ENCODE measurements around the gene ALDOA. TPM values are rescaled to one million over a fixed set of nuclear protein-coding genes. Genes with fewer than 3 reads are reported as not detected.
"Not testable (repeated sequence)": the region's sequence is repeated elsewhere in the genome, so short reads cannot be mapped to it uniquely, and the experiment has no call there.

The ALDOA gene
- total RNA-seq, 2 donors from 2014 or later = 1,789 to 1,983 TPM

GRCh38 chr16:30114833-30115232 is 49.3 kb downstream of the ALDOA start:
- not testable (repeated sequence) for H3K4me3 Mint-ChIP-seq, H3K36me3 Mint-ChIP-seq

DNA sequence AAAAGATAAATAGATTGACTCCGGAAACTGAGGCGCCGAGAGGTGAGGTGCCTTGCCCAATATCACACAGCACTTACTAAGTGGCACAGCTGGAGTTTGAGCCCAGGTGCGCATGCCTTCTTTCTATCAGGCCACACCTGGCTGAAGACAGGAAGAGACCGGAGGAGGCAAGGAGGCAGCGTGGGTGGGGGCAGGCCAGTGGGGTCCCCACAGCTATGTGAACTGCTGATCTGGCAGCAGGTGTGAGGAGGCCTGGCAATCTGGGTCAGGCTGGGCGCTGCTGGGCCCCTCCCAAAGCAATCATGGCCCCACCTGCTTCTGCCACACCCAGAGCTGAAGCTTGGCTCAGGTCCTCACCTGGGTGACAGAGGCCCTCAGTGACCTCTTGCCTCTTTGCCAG is 49.7 kb downstream of the ALDOA start:
- Mint-ChIP-seq H3K4me3 (no peak overlapping the region), H3K36me3 (no peaks in the 10 kb centered on the region), H3K27me3 (no peaks in the 10 kb centered on the region), H3K9me3 (no peaks in the 10 kb centered on the region), H3K4me1 (ENCODE audit: low read depth in 2 of 2) (peaks cover 8 to 11% of the 10 kb centered on the region in 2 donors), H3K27ac (no peak overlapping the region)
- no peak for ATAC-seq
- DNase-seq (ENCODE audit: low spot score) = no peak

More at GRCh38 chr16:30114833-30115232, 49.3 kb downstream of the ALDOA start:
- H3K4me1 Mint-ChIP-seq (ENCODE audit: low read depth in 2 of 2); H3K9me3 Mint-ChIP-seq; H3K27me3 Mint-ChIP-seq; ATAC-seq; H3K27ac Mint-ChIP-seq; DNase-seq (ENCODE audit: low spot score): not testable (repeated sequence)

GRCh38 chr16:30116291-30117207 is 51.0 kb downstream of the ALDOA start:
- H3K4me1 Mint-ChIP-seq (ENCODE audit: low read depth in 2 of 2) = peaks cover 13% of the 10 kb centered on the region in 2 donors
- H3K36me3 Mint-ChIP-seq = no peaks in the 10 kb centered on the region
- ATAC-seq = no peak
- H3K27ac Mint-ChIP-seq = no peak overlapping the region
- no peak overlapping the region for H3K4me3 Mint-ChIP-seq
- H3K9me3 Mint-ChIP-seq = no peaks in the 10 kb centered on the region
- H3K27me3 Mint-ChIP-seq = no peaks in the 10 kb centered on the region
- DNase-seq (ENCODE audit: low spot score) = no peak

GRCh38 chr16:30117768-30118167 is 52.2 kb downstream of the ALDOA start:
- Mint-ChIP-seq H3K9me3 (no peaks in the 10 kb centered on the region), H3K4me1 (ENCODE audit: low read depth in 2 of 2) (peaks cover 17 to 22% of the 10 kb centered on the region in 2 donors), H3K36me3 (no peaks in the 10 kb centered on the region), H3K4me3 (no peak overlapping the region), H3K27ac (no peak overlapping the region), H3K27me3 (no peaks in the 10 kb centered on the region)
- ATAC-seq (no peak), DNase-seq (ENCODE audit: low spot score) (no peak)

DNA sequence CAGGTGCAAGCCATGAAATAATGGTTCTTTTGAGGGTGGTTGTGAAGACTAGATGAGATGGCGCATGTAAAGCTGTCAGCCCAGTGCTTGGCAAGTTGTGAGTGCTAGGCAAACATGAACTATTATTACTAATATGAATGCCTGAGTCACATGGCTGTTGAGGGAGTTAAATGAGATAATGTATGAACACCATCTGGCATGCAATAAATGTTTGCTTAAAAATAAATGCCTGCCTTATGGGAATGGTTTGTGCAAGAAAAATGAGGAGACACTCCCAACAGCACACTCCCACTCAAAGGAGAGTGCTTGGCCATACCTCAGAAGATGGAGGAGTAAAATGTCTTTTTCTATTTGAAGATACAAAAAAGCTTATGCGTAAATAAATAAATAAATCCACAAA is 53.9 kb downstream of the ALDOA start:
- DNase-seq (ENCODE audit: low spot score) (no peak), ATAC-seq (no peak)
- H3K27me3 Mint-ChIP-seq = no peaks in the 10 kb centered on the region
- H3K4me3 Mint-ChIP-seq = no peak overlapping the region
- no peaks in the 10 kb centered on the region for H3K36me3 Mint-ChIP-seq
- peak overlapping the region in 1 of 2 donors; percentile 26 for H3K27ac Mint-ChIP-seq
- no peaks in the 10 kb centered on the region for H3K9me3 Mint-ChIP-seq
- peaks cover 21 to 22% of the 10 kb centered on the region in 2 donors for H3K4me1 Mint-ChIP-seq (ENCODE audit: low read depth in 2 of 2)

Other genes starting within 250 kb of the ALDOA start
- gene PAGR1, start 249.6 kb upstream of the ALDOA start, total RNA-seq = 10 to 100 TPM; 20.5 to 36.1 TPM
- 100 to 1,000 TPM in 1 of 2 donors, 10 to 100 TPM in 1; 86.1 to 180 TPM for gene MVP, start 245.3 kb upstream of the ALDOA start, total RNA-seq
- gene CDIPT, start 202.5 kb upstream of the ALDOA start, total RNA-seq = 10 to 100 TPM; 60.1 to 62.9 TPM
- not detected for gene SEZ6L2, start 166.2 kb upstream of the ALDOA start, total RNA-seq
- 1 to 10 TPM in 1 of 2 donors, not detected in 1; 1.3 TPM for gene ASPHD1, start 165.3 kb upstream of the ALDOA start, total RNA-seq
- 10 to 100 TPM; 53.6 to 92.7 TPM for gene KCTD13, start 139.5 kb upstream of the ALDOA start, total RNA-seq
- 10 to 100 TPM; 44.3 to 51.6 TPM for gene TMEM219, start 103.7 kb upstream of the ALDOA start, total RNA-seq
- 10 to 100 TPM; 39.6 to 66.8 TPM for gene TAOK2, start 91.9 kb upstream of the ALDOA start, total RNA-seq
- gene HIRIP3, start 70.1 kb upstream of the ALDOA start, total RNA-seq = 10 to 100 TPM; 30.0 to 40.8 TPM
- gene INO80E, start 69.5 kb upstream of the ALDOA start, total RNA-seq = 100 to 1,000 TPM; 101 to 133 TPM
- gene DOC2A, start 54.7 kb upstream of the ALDOA start, total RNA-seq = not detected
- gene C16orf92, start 42.6 kb upstream of the ALDOA start, total RNA-seq = not detected
- gene TLCD3B, start 34.5 kb upstream of the ALDOA start, total RNA-seq = 1 to 10 TPM; 1.4 to 5.3 TPM
- 100 to 1,000 TPM; 144 to 148 TPM for gene PPP4C, start 10.2 kb downstream of the ALDOA start, total RNA-seq
- under 1 TPM; 0.29 to 0.78 TPM for gene TBX6, start 26.2 kb downstream of the ALDOA start, total RNA-seq
- gene YPEL3, start 30.5 kb downstream of the ALDOA start, total RNA-seq = 10 to 100 TPM; 21.1 to 25.8 TPM
- gene GDPD3, start 47.8 kb downstream of the ALDOA start, total RNA-seq = 1 to 10 TPM; 1.6 to 5.6 TPM
- gene MAPK3, start 57.5 kb downstream of the ALDOA start, total RNA-seq = 10 to 100 TPM; 34.3 to 35.9 TPM
- 1,000 to 10,000 TPM in 1 of 2 donors, 100 to 1,000 TPM in 1; 987 to 1,615 TPM for gene CORO1A, start 117.8 kb downstream of the ALDOA start, total RNA-seq
- gene BOLA2B, start 127.9 kb downstream of the ALDOA start, total RNA-seq = 100 to 1,000 TPM; 206 to 410 TPM
- 100 to 1,000 TPM in 1 of 2 donors, 10 to 100 TPM in 1; 48.6 to 169 TPM for gene SLX1A, start 128.1 kb downstream of the ALDOA start, total RNA-seq
- 10 to 100 TPM; 19.1 to 46.7 TPM for gene SULT1A3, start 133.5 kb downstream of the ALDOA start, total RNA-seq
- gene NPIPB13, start 182.7 kb downstream of the ALDOA start, total RNA-seq = 10 to 100 TPM; 38.2 to 50.6 TPM

Data from natural killer cell treated with Interleukin-12 subunit alpha and Interleukin-12 subunit beta and Interleukin-15 and Interleukin-18, amount 100 ng/mL, for 72 hours (primary cell).